ENCODE results near the gene BTBD9. TPM values are rescaled to one million over a fixed set of nuclear protein-coding genes. Genes with fewer than 3 reads are reported as not detected.

BTBD9 gene
- total RNA-seq, 1 donor from 2014 or later, result 18.1 TPM

DNA sequence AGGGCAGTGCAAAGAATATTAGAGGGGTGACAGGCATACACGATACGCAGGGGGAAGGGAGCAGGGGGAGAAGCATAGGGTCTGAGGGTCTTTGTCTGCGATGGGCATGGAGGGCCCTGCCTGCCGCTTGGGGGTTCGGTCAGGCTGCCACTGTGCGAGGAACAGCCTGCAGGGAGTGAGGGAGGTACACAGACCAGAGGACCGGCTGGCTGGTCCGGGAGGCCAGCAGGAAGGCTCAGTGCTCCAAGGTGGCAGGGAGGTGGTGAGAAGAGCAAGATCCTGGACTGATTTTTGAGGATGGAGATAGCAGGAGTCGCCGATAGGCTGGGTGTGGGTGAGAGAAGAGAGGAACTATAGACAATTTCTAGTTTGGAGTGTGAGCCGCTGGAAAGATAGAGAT is 481.8 kb downstream of the BTBD9 start:
- H3K4me3 Mint-ChIP-seq (ENCODE audit: unreplicated experiment), result no peak overlapping the region
- peaks cover 17% of the 10 kb centered on the region for H3K4me1 Mint-ChIP-seq (ENCODE audit: unreplicated experiment)
- H3K36me3 Mint-ChIP-seq (ENCODE audit: unreplicated experiment), result peaks cover 29% of the 10 kb centered on the region
- no peaks in the 10 kb centered on the region for H3K27me3 Mint-ChIP-seq (ENCODE audit: unreplicated experiment)
- DNase-seq (ENCODE audit: extremely low spot score, unreplicated experiment), result no peak
- H3K9me3 Mint-ChIP-seq (ENCODE audit: unreplicated experiment), result no peaks in the 10 kb centered on the region
- no peak overlapping the region for H3K27ac Mint-ChIP-seq (ENCODE audit: unreplicated experiment)
- TF ChIP-seq, protein P1, sequence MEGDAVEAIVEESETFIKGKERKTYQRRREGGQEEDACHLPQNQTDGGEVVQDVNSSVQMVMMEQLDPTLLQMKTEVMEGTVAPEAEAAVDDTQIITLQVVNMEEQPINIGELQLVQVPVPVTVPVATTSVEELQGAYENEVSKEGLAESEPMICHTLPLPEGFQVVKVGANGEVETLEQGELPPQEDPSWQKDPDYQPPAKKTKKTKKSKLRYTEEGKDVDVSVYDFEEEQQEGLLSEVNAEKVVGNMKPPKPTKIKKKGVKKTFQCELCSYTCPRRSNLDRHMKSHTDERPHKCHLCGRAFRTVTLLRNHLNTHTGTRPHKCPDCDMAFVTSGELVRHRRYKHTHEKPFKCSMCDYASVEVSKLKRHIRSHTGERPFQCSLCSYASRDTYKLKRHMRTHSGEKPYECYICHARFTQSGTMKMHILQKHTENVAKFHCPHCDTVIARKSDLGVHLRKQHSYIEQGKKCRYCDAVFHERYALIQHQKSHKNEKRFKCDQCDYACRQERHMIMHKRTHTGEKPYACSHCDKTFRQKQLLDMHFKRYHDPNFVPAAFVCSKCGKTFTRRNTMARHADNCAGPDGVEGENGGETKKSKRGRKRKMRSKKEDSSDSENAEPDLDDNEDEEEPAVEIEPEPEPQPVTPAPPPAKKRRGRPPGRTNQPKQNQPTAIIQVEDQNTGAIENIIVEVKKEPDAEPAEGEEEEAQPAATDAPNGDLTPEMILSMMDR (IDR thresholded peaks at IDR 0.05), result no peak

DNA sequence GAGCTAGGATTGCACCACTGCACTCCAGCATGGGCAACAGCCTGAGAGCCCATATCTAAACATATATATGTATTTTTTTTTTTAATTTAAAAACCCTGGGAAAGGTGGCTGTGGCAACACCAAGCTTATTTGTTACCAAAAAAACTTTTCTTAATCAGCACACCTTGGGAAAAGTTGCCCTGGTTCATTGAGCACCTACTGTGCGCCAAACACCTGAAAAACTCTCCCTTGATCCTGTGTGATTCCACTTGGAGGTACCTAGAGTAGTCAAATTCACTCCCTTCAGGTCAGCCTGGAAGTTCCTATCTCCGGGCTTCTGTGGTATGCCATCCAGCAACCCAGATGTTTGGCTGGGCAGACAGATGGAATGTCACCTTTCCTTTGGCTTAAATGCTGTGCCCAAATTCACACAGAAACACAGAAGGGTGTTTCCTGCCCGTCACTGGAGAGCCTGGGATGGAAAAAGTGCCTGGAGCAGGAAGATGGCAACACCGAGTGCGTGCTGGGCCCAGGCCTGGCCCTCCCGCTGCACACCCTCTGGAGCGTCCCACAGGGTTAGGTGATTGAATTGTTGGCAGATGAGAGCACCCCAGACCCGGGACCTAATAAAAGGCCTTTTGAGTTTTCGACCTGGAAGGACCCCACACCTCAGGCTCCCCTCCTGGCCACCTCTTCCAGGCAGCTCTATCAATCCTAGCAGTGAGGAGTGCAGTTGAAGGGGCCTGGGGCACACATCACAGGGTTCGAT is 482.7 kb downstream of the BTBD9 start:
- no peak overlapping the region for H3K27ac Mint-ChIP-seq (ENCODE audit: unreplicated experiment)
- DNase-seq (ENCODE audit: extremely low spot score, unreplicated experiment), result no peak
- TF ChIP-seq, protein P1 (IDR thresholded peaks at IDR 0.05), result no peak
- H3K4me3 Mint-ChIP-seq (ENCODE audit: unreplicated experiment), result no peak overlapping the region
- H3K27me3 Mint-ChIP-seq (ENCODE audit: unreplicated experiment), result no peaks in the 10 kb centered on the region
- H3K36me3 Mint-ChIP-seq (ENCODE audit: unreplicated experiment), result peaks cover 38% of the 10 kb centered on the region
- H3K9me3 Mint-ChIP-seq (ENCODE audit: unreplicated experiment), result no peaks in the 10 kb centered on the region
- H3K4me1 Mint-ChIP-seq (ENCODE audit: unreplicated experiment), result peaks cover 17% of the 10 kb centered on the region

DNA sequence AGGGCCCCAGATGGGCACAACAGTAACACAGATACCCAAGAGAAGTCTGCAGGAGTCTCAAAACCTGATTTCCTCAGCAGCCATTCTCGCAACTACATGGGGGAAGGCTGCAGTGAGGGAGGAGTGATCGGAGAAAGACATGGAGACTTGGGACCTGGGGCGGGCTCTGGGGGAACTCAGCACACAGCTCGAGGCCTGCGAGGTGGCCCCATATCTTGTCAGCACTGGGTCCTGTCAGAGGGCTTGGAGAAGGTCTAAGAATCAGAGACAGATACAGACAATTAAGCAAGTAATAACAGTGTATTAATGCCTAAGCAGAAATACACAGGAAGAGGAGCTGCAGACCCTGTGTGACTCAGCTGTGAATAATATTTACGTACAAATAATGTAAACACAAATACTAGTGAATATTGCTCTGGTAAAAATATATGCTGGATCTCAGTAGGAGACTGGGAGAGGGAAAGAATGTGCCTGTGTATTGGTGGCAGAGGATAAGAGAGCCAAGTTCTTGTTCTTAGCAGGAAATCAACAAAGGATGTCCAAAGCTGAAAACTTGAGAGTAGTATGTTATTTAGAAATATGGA is 484.0 kb downstream of the BTBD9 start:
- DNase-seq (ENCODE audit: extremely low spot score, unreplicated experiment), result no peak
- Mint-ChIP-seq H3K4me3 (ENCODE audit: unreplicated experiment) (no peak overlapping the region), H3K4me1 (ENCODE audit: unreplicated experiment) (peaks cover 17% of the 10 kb centered on the region), H3K27me3 (ENCODE audit: unreplicated experiment) (no peaks in the 10 kb centered on the region), H3K9me3 (ENCODE audit: unreplicated experiment) (no peaks in the 10 kb centered on the region), H3K36me3 (ENCODE audit: unreplicated experiment) (peaks cover 32% of the 10 kb centered on the region), H3K27ac (ENCODE audit: unreplicated experiment) (peak overlapping the region; percentile 80)
- TF ChIP-seq, protein P1 (IDR thresholded peaks at IDR 0.05), result no peak

DNA sequence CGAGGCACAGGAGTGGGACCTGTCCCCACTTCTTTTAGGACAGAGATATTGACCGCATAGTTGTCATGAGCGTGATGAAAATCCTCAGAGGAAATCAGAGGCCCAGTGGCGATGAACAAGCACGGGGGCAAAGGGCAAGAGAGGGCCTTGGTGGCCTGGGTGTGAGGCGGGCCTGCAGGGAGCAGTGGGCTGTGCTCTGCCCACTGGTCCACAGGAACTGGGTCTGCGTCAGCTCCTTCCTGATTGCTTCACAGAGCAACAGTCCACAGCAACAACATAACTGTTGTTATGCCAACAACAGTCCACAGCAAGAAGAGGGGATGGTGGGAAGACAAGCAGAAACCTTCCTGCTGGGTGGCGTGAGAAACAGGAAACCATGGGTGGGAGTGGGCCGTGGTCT is 484.6 kb downstream of the BTBD9 start:
- TF ChIP-seq, protein P1 (IDR thresholded peaks at IDR 0.05), result no peak
- Mint-ChIP-seq H3K4me1 (ENCODE audit: unreplicated experiment) (peaks cover 17% of the 10 kb centered on the region), H3K36me3 (ENCODE audit: unreplicated experiment) (peaks cover 27% of the 10 kb centered on the region), H3K27ac (ENCODE audit: unreplicated experiment) (peak overlapping the region; percentile 80), H3K9me3 (ENCODE audit: unreplicated experiment) (no peaks in the 10 kb centered on the region), H3K27me3 (ENCODE audit: unreplicated experiment) (no peaks in the 10 kb centered on the region), H3K4me3 (ENCODE audit: unreplicated experiment) (no peak overlapping the region)
- no peak for DNase-seq (ENCODE audit: extremely low spot score, unreplicated experiment)

DNA sequence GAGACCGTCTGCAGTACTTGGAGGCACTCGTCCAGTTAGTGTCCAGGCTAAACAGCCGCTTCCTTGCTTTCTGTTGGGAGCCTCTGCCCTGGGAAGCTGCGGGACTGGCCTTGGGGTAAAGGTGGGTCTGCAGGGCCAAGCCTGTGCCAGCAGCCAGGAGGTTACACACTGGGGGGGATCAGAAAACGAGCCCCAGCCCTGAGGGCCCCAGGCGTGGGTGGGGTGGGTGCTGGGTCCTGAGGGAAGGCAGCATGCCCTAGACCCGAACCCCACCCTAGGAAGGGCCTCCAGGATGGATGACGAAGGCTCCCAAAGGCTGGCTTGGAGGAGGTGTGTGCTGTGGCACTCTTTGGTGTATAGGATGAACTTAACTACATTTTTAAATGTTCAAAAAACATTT is 485.0 kb downstream of the BTBD9 start:
- Mint-ChIP-seq H3K27ac (ENCODE audit: unreplicated experiment) (peak overlapping the region; percentile 80), H3K4me1 (ENCODE audit: unreplicated experiment) (peaks cover 17% of the 10 kb centered on the region), H3K9me3 (ENCODE audit: unreplicated experiment) (no peaks in the 10 kb centered on the region), H3K36me3 (ENCODE audit: unreplicated experiment) (peaks cover 26% of the 10 kb centered on the region), H3K4me3 (ENCODE audit: unreplicated experiment) (no peak overlapping the region), H3K27me3 (ENCODE audit: unreplicated experiment) (no peaks in the 10 kb centered on the region)
- TF ChIP-seq, protein P1 (IDR thresholded peaks at IDR 0.05), result no peak
- DNase-seq (ENCODE audit: extremely low spot score, unreplicated experiment), result no peak

Data from osteocyte (in vitro differentiated cells).